OCI-LY7 (cell line): ENCODE data around the gene MCM9.

Experiments
- EZH2phosphoT487 ChIP-seq: fragments of 200-600 bp; sonication (generic); IDR thresholded peaks from 2 replicates; pipeline ENCODE4 v1.6.1; 2018; ENCODE audit warnings: low read depth, borderline replicate concordance, mild to moderate bottlenecking, mixed run types, antibody characterized with exemption, low read length, moderate library complexity, mixed read lengths
- TF ChIP-seq, protein P1 (sequence below): fragments of 200-600 bp; sonication (generic); conservative IDR thresholded peaks from 2 replicates; pipeline ENCODE4 v1.5.1; 2014; ENCODE audit warnings: mild to moderate bottlenecking, antibody characterized with exemption, low read length, moderate library complexity, mixed read lengths

DNA sequence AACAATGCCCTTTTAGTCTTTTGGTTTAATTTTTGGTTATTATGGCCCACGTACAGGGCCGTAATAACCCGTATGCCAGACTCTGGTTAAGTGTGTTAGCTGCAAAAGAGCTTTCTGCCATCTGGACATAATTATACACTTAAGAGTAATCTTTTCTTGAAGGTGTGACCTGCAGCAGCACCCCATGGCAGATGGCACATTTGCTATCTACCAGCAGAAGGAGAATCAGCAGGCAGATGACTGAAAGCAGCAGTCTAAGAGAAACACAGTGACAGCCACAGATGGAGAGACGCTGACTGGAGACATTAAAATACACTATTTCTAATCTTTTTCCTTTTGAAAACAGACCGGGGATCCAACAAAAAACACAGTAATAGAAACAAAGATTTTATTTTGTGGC, 22.3 kb downstream of the MCM9 start:
- TF ChIP-seq, protein P1, sequence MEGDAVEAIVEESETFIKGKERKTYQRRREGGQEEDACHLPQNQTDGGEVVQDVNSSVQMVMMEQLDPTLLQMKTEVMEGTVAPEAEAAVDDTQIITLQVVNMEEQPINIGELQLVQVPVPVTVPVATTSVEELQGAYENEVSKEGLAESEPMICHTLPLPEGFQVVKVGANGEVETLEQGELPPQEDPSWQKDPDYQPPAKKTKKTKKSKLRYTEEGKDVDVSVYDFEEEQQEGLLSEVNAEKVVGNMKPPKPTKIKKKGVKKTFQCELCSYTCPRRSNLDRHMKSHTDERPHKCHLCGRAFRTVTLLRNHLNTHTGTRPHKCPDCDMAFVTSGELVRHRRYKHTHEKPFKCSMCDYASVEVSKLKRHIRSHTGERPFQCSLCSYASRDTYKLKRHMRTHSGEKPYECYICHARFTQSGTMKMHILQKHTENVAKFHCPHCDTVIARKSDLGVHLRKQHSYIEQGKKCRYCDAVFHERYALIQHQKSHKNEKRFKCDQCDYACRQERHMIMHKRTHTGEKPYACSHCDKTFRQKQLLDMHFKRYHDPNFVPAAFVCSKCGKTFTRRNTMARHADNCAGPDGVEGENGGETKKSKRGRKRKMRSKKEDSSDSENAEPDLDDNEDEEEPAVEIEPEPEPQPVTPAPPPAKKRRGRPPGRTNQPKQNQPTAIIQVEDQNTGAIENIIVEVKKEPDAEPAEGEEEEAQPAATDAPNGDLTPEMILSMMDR, result no peak
- TF ChIP-seq EZH2phosphoT487, result no peak
